ENCODE data around the gene STX1B. TPM values are rescaled to one million over a fixed set of nuclear protein-coding genes. Genes with fewer than 3 reads are reported as not detected.

Gene STX1B
- total RNA-seq = under 1 TPM in 2 of 4 donors, not detected in 2; 0.34 to 0.40 TPM

DNA sequence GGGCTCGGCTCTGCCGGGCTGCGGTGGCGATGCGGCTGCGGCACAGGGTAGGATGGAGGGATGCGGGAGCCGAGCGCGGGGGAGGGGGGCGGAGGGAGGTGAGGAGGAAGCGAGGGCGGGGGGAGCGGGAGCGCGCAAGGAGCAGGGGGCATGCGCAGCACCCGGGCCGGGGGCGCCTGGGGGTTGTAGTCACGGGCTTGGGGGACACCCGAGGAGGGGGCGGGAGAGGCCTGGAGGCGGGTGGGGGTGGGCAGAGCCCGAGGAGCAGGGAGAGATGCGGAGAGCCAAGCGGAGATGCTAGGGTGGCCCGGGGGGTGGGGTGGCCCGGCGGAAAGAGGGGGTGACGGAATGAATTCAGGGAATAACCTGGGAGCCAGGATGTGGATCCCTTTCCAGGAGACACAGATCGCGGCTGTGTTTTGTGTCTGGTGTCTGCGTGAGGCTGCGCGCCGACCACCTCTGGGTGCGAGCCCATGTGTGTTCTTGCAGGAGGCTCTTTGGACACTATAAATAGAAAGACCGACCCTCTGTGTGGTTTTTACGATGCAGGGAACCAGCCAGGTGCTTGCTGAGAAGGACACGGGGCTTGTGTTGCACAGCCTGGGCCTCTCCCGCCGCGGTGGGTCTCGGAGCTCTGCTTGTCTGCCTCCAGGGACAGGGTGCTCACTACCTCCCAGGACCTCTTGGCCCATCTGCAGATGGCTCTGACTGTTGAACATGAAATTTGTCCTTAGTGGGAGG is at the start of gene STX1B:
STX1B (minus strand) TSS at position 54 of the 741 bp plus-strand sequence. CDS start 242 bp downstream, outside the sequence.
- TF ChIP-seq, protein P1, sequence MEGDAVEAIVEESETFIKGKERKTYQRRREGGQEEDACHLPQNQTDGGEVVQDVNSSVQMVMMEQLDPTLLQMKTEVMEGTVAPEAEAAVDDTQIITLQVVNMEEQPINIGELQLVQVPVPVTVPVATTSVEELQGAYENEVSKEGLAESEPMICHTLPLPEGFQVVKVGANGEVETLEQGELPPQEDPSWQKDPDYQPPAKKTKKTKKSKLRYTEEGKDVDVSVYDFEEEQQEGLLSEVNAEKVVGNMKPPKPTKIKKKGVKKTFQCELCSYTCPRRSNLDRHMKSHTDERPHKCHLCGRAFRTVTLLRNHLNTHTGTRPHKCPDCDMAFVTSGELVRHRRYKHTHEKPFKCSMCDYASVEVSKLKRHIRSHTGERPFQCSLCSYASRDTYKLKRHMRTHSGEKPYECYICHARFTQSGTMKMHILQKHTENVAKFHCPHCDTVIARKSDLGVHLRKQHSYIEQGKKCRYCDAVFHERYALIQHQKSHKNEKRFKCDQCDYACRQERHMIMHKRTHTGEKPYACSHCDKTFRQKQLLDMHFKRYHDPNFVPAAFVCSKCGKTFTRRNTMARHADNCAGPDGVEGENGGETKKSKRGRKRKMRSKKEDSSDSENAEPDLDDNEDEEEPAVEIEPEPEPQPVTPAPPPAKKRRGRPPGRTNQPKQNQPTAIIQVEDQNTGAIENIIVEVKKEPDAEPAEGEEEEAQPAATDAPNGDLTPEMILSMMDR (IDR thresholded peaks at IDR 0.05) = no peak
- no peak for TF ChIP-seq POLR2A (IDR thresholded peaks at IDR 0.05)
- intact Hi-C loops (cut with DNase I) = no loop called here
- no peak within 1 kb of the TSS for H3K27ac ChIP-seq
- no peaks in the 10 kb centered on the region for H3K9me3 ChIP-seq
- no peaks in the 10 kb centered on the region for H3K36me3 ChIP-seq
- no peak within 1 kb of the TSS for H3K4me3 ChIP-seq (replicated peaks in 1 of 3)
- DNase-seq = no peak
- H3K4me1 ChIP-seq = no peaks in the 10 kb centered on the region
- 17 to 20% methylated on average over 23 to 29 of the region's 45 CpGs for WGBS, 2 donors
- H3K27me3 ChIP-seq = peaks cover 6% of the 10 kb centered on the region

DNA sequence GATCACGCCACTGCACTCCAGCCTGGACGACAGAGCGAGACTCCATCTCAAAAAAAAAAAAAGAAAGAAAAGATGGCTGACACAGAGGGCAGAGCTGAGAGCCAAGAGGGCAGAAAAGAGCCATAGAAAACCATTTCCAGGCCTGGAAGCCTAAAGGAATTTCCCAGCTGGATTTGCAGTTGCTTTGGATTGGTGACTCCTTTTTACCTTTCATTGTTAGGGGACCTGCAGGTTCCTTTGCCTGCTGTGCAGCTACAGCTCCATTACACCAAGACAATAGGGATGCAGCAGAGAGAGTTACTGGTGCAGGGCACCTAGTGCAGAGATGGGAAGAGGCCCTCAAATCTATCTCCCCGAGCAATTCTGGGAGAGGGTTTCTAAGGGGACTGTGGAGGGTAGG is 45.2 kb upstream of the STX1B start:
- Histone ChIP-seq H3K27me3 (no peaks in the 10 kb centered on the region), H3K36me3 (peaks cover 0 to 2% of the 10 kb centered on the region in 2 donors), H3K27ac (no peak overlapping the region), H3K9me3 (no peaks in the 10 kb centered on the region), H3K4me3 (replicated peaks in 1 of 3) (no peak overlapping the region), H3K4me1 (no peaks in the 10 kb centered on the region)
- intact Hi-C loops (cut with DNase I) = no loop called here
- TF ChIP-seq POLR2A (IDR thresholded peaks at IDR 0.05) = no peak
- TF ChIP-seq, protein P1 (IDR thresholded peaks at IDR 0.05) = no peak
- WGBS, 2 donors = 87 to 95% methylated on average over 4 of the region's 4 CpGs
- no peak for DNase-seq

DNA sequence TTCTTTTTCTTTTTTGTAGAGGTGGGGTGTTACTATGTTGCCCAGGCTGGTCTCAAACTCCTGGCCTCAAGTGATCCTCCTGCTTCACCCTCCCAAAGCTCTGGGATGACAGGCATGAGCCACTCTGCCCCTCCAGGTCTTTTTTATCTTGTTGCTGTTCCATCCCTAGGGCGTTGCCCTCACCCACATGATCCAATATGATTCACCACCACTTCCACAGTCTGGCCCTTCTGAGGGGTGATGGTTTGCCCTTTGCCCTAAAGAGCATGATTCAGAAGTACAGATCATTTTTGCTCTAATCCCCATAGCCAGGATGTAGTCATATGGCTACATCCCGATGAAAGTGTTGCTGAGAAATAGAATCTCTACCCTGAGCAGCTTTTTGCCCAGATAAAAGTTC is 41.7 kb upstream of the STX1B start:
- H3K4me3 ChIP-seq (replicated peaks in 1 of 3) = no peak overlapping the region
- TF ChIP-seq, protein P1 (IDR thresholded peaks at IDR 0.05) = no peak
- TF ChIP-seq POLR2A (IDR thresholded peaks at IDR 0.05) = no peak
- no peak overlapping the region for H3K27ac ChIP-seq
- 70 to 76% methylated on average over 2 of the region's 2 CpGs for WGBS, 2 donors
- intact Hi-C loops (cut with DNase I) = no loop called here
- no peak for DNase-seq
- no peaks in the 10 kb centered on the region for H3K4me1 ChIP-seq
- no peaks in the 10 kb centered on the region for H3K9me3 ChIP-seq
- no peaks in the 10 kb centered on the region for H3K27me3 ChIP-seq
- no peaks in the 10 kb centered on the region for H3K36me3 ChIP-seq

DNA sequence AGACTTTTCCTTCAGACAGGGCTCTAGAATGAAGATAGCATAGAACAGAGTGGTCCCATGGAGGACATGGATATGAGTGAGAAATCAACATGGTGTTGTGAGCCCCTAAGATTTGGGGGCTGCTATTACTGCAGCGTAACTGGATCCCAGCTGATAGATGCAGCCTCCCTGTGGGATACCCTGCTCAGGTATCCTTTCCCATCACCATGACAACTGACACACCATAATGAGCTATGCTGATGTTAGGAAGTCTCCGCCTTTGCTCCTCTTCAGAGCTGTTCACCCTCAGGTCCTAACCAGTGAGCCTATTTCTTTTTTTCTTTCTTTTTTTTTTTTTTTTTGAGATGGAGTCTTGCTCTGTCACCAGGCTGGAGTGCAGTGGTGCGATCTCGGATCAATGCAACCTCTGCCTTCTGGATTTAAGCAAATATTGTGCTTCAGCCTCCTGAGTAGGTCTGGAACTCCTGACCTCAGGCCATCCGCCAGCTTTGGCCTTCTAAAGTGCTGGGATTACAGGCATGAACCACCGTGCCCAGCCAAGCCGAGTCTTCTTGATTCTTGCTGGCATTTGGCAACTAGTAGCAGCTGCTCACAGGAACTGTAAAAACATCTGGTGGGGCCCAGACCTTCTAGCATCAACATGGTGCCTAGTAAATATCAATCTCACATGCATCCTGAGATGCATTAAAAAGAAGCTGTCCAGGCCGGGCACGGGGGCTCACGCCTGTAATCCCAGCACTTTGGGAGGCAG is 40.0 kb upstream of the STX1B start:
- no peak overlapping the region for H3K27ac ChIP-seq
- intact Hi-C loops (cut with DNase I) = no loop called here
- no peaks in the 10 kb centered on the region for H3K27me3 ChIP-seq
- H3K4me1 ChIP-seq = no peaks in the 10 kb centered on the region
- TF ChIP-seq, protein P1 (IDR thresholded peaks at IDR 0.05) = no peak
- no peak for TF ChIP-seq POLR2A (IDR thresholded peaks at IDR 0.05)
- no peak overlapping the region for H3K4me3 ChIP-seq (replicated peaks in 1 of 3)
- DNase-seq = no peak
- no peaks in the 10 kb centered on the region for H3K36me3 ChIP-seq
- H3K9me3 ChIP-seq = no peaks in the 10 kb centered on the region
- WGBS, 2 donors = 82 to 86% methylated on average over 10 of the region's 10 CpGs
